Putamen (tissue), 1 donor: ENCODE results near the gene POLDIP2.

Experiments
- DNase-seq: peaks from one replicate; pipeline ENCODE4 v3.0.0-alpha.2; 2016; ENCODE audit warnings: low spot score

Gene POLDIP2

GRCh38 chr17:28335959-28336871 is 21.1 kb downstream of the POLDIP2 start:
- DNase-seq = peak; percentile 67

- DNase-seq = peak; percentile 100
Observed at GRCh38 chr17:28335201-28335958, 21.9 kb downstream of the POLDIP2 start, which contains the start of the genes IFT20 and TNFAIP1. TSS of gene IFT20 (minus strand) at chr17:28335472. CDS start at chr17:28331985, 3,487 bp downstream. TSS of gene TNFAIP1 (plus strand) at chr17:28335761. CDS start at chr17:28339522, 3,761 bp downstream.

- no peak for DNase-seq
Observed at GRCh38 chr17:28334666-28335200, 22.6 kb downstream of the POLDIP2 start.

- no peak for DNase-seq
Observed at GRCh38 chr17:28334171-28334570, 23.2 kb downstream of the POLDIP2 start.

GRCh38 chr17:28333083-28333746 is 24.1 kb downstream of the POLDIP2 start:
- no peak for DNase-seq

GRCh38 chr17:28331891-28332420 is 25.4 kb downstream of the POLDIP2 start:
- no peak for DNase-seq

- no peak for DNase-seq
Observed at GRCh38 chr17:28330671-28331070, 26.7 kb downstream of the POLDIP2 start.

- no peak for DNase-seq
Observed at GRCh38 chr17:28328325-28328724, 29.0 kb downstream of the POLDIP2 start.

- no peak for DNase-seq
Observed at GRCh38 chr17:28327709-28328108, 29.6 kb downstream of the POLDIP2 start.

GRCh38 chr17:28327031-28327607 is 30.2 kb downstream of the POLDIP2 start:
- DNase-seq = no peak

GRCh38 chr17:28326114-28326513 is 31.2 kb downstream of the POLDIP2 start:
- DNase-seq = no peak

GRCh38 chr17:28325211-28325610 is 32.1 kb downstream of the POLDIP2 start:
- no peak for DNase-seq

GRCh38 chr17:28324781-28325180 is 32.5 kb downstream of the POLDIP2 start:
- DNase-seq = no peak

GRCh38 chr17:28324267-28324745 is 33.0 kb downstream of the POLDIP2 start:
- no peak for DNase-seq

- no peak for DNase-seq
Observed at GRCh38 chr17:28320215-28321061, 36.9 kb downstream of the POLDIP2 start.

- DNase-seq = no peak
Observed at GRCh38 chr17:28319598-28319935, 37.8 kb downstream of the POLDIP2 start.

- DNase-seq = peak; percentile 95
Observed at GRCh38 chr17:28318759-28319597, 38.3 kb downstream of the POLDIP2 start, which contains the start of gene TMEM97. TSS of gene TMEM97 (plus strand) at chr17:28319200. CDS start at chr17:28319240, 40 bp downstream.

- no peak for DNase-seq
Observed at GRCh38 chr17:28317966-28318758, 39.2 kb downstream of the POLDIP2 start.
